SKM-1 (cell line): Measurements from ENCODE around the gene TAS2R19.

Experiments
- DNase-seq: peaks from one replicate; lab custom pipeline; 2025; ENCODE audit not compliant: unreplicated experiment; lab: John Stamatoyannopoulos, UW

Gene TAS2R19

GRCh38 chr12:10994307-10994706, 28.1 kb downstream of the TAS2R19 start:
- no peak for DNase-seq

- no peak for DNase-seq
Measured at GRCh38 chr12:10989107-10989506, 33.3 kb downstream of the TAS2R19 start.

GRCh38 chr12:10986812-10987211, 35.6 kb downstream of the TAS2R19 start, which contains the start of gene TAS2R50:
Gene TAS2R50, minus strand, starts transcription at chr12:10986912. Its CDS starts 52 bp downstream, at chr12:10986860.
- no peak for DNase-seq

GRCh38 chr12:10982244-10982643, 40.2 kb downstream of the TAS2R19 start:
- DNase-seq = no peak

- DNase-seq = no peak
Measured at GRCh38 chr12:10974965-10975364, 47.5 kb downstream of the TAS2R19 start.
